Measurements from ENCODE around the gene GTF3C5. TPM values are rescaled to one million over a fixed set of nuclear protein-coding genes. Genes with fewer than 3 reads are reported as not detected.
A peak's percentile ranks its signal among the peaks of the same experiment; 100 is the strongest.

The GTF3C5 gene
- total RNA-seq, 6 experiments from 2014 or later: 18.4 to 30.5 (median 19.8) TPM

- peak in 1 of 3 donors; percentile 28 for DNase-seq
- H3K27ac ChIP-seq: no peak overlapping the region
- 89% methylated on average over 5 of the region's 13 CpGs for WGBS (ENCODE audit: insufficient coverage, low coverage, low lambda C conversion rate, missing lambda C conversion rate)
- H3K36me3 ChIP-seq: peaks cover 0 to 47% (median 8%) of the 10 kb centered on the region in 4 donors
- ATAC-seq: no peak
- intact Hi-C loops (cut with DNase I): no loop called here
- H3K27me3 ChIP-seq: no peaks in the 10 kb centered on the region
- H3K4me1 ChIP-seq: no peaks in the 10 kb centered on the region
- H3K4me3 ChIP-seq: no peak overlapping the region
- H3K9me3 ChIP-seq: no peaks in the 10 kb centered on the region
- TF ChIP-seq POLR2A (IDR thresholded peaks at IDR 0.05) (no peak), CTCF (IDR thresholded peaks at IDR 0.05) (no peak)
Observed at GRCh38 chr9:133049043-133049442, 18.2 kb downstream of the GTF3C5 start.

- Histone ChIP-seq H3K36me3 (peaks cover 0 to 50% (median 11%) of the 10 kb centered on the region in 4 donors), H3K4me1 (no peaks in the 10 kb centered on the region), H3K27me3 (no peaks in the 10 kb centered on the region), H3K27ac (no peak overlapping the region), H3K4me3 (no peak overlapping the region), H3K9me3 (no peaks in the 10 kb centered on the region)
- TF ChIP-seq CTCF (IDR thresholded peaks at IDR 0.05) (no peak), POLR2A (IDR thresholded peaks at IDR 0.05) (no peak)
- DNase-seq: no peak
- intact Hi-C loops (cut with DNase I): no loop called here
- WGBS (ENCODE audit: insufficient coverage, low coverage, low lambda C conversion rate, missing lambda C conversion rate): 87% methylated on average over 5 of the region's 6 CpGs
- peak in 1 of 4 donors; percentile 62 for ATAC-seq
Observed at GRCh38 chr9:133050142-133050541, 19.3 kb downstream of the GTF3C5 start.

GRCh38 chr9:133050781-133051180 is 20.0 kb downstream of the GTF3C5 start:
- TF ChIP-seq POLR2A (IDR thresholded peaks at IDR 0.05): no peak
- Histone ChIP-seq H3K36me3 (peaks cover 0 to 49% (median 11%) of the 10 kb centered on the region in 4 donors), H3K9me3 (no peaks in the 10 kb centered on the region), H3K27me3 (no peaks in the 10 kb centered on the region), H3K27ac (no peak overlapping the region), H3K4me1 (no peaks in the 10 kb centered on the region), H3K4me3 (no peak overlapping the region)
- ATAC-seq: peak in 2 of 4 donors; percentile 5 to 56
- DNase-seq: peak in 1 of 3 donors; percentile 39
- 90% methylated on average over 5 of the region's 10 CpGs for WGBS (ENCODE audit: insufficient coverage, low coverage, low lambda C conversion rate, missing lambda C conversion rate)
- intact Hi-C loops (cut with DNase I): no loop called here

DNA sequence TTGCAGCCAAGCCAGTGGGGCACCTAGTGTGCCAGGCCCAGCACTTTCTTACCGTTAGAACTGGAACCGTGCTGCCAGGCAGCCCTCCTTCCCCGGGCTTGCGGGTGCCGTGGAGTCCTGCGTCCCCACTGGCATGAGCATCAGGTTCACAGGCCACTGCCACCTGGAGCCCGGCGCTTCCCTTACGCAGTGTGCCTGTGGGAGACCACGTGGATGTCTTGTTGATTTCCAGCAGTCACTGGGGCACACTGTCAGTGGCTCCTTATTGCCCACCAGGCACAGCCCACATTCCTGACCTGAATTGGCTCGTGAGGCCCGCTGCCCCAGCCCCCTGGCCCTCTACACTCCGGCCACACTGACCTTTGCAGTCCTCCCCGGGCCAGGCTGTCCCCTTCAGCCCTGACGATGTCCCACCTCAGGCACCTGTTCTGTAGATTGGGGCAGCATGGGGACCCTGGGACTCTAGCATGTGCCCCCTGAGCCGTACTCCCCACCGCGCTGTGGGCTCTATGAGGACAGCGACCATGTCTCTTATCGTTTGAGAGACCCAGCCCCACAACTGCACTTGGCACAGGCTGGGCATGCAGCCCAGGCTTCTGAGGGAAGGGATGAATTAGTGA is 20.6 kb downstream of the GTF3C5 start:
- peak in 1 of 3 donors; percentile 40 for DNase-seq
- H3K4me1 ChIP-seq: no peaks in the 10 kb centered on the region

More for the DNA sequence above, 20.6 kb downstream of the GTF3C5 start:
- 91% methylated on average over 11 of the region's 20 CpGs for WGBS (ENCODE audit: insufficient coverage, low coverage, low lambda C conversion rate, missing lambda C conversion rate)
- H3K4me3 ChIP-seq: no peak overlapping the region
- H3K27me3 ChIP-seq: no peaks in the 10 kb centered on the region
- peaks cover 0 to 51% (median 12%) of the 10 kb centered on the region in 4 donors for H3K36me3 ChIP-seq
- H3K9me3 ChIP-seq: no peaks in the 10 kb centered on the region
- no peak for TF ChIP-seq CTCF (IDR thresholded peaks at IDR 0.05)
- TF ChIP-seq POLR2A (IDR thresholded peaks at IDR 0.05): no peak
- no peak overlapping the region for H3K27ac ChIP-seq
- no peak for ATAC-seq
- intact Hi-C loops (cut with DNase I): no loop called here

Data from right lobe of liver (tissue), 6 donors.